IMR-90 (cell line): ENCODE measurements around the gene BMP2K. TPM values are rescaled to one million over a fixed set of nuclear protein-coding genes. Genes with fewer than 3 reads are reported as not detected.

ENCODE experiments used
- ATAC-seq: fragments of 200-7000 bp; cut with Tn5 transposase; 2 replicates; pipeline ENCODE4 v1.9.1; 2020; ENCODE audit warnings: low read depth, mild to moderate bottlenecking, moderate library complexity
- BruUV-seq: library from RNA; stranded (reverse); fragments of 400-500 nt; replicated peaks from 2 replicates; lab custom pipeline; 2021; lab: Mats Ljungman, UMichigan
- CTCF ChIA-PET: fragments of 300-600 bp; formaldehyde crosslinking; extraction: SDS; loops from one replicate; lab custom pipeline; 2021; ENCODE audit warnings: antibody characterized with exemption; lab: Yijun Ruan, JAX
- POLR2A ChIA-PET: fragments of 300-600 bp; sonication (Branson Sonifier 250); formaldehyde crosslinking; loops from one replicate; lab custom pipeline; 2022; ENCODE audit warnings: antibody characterized with exemption; ENCODE audit not compliant: unreplicated experiment; lab: Charles Lee
- DNase-seq: peaks from one replicate; pipeline ENCODE4 v3.0.0; 2013
- H2AFZ ChIP-seq: replicated peaks from 2 replicates; pipeline ENCODE3; 2013; ENCODE audit warnings: low read length, mild to moderate bottlenecking; ENCODE audit not compliant: poor library complexity
- H2AK5ac ChIP-seq: 2 replicates; pipeline ENCODE4 v1.6.1; 2013; ENCODE audit warnings: low read depth, low read length, inconsistent platforms
- H2AK9ac ChIP-seq: replicated peaks from 2 replicates; pipeline ENCODE3; 2013; ENCODE audit warnings: mild to moderate bottlenecking, low read depth, low read length, moderate library complexity; ENCODE audit not compliant: poor library complexity
- H2BK120ac ChIP-seq: 2 replicates; pipeline ENCODE4 v1.6.1; 2013; ENCODE audit warnings: low read depth, low read length, inconsistent platforms
- H2BK15ac ChIP-seq: 3 replicates; pipeline ENCODE4 v1.6.1; 2013; ENCODE audit warnings: low read depth, low read length, inconsistent platforms
- H2BK20ac ChIP-seq: 2 replicates; pipeline ENCODE4 v1.6.1; 2013; ENCODE audit warnings: low read depth, mild to moderate bottlenecking, inconsistent platforms, low read length, moderate library complexity
- H2BK5ac ChIP-seq: 2 replicates; pipeline ENCODE4 v1.6.1; 2013; ENCODE audit warnings: mild to moderate bottlenecking, low read depth, low read length, inconsistent platforms; ENCODE audit not compliant: poor library complexity, severe bottlenecking
- H3K14ac ChIP-seq: replicated peaks from 2 replicates; pipeline ENCODE4 v1.6.1; 2013; ENCODE audit warnings: low read depth, low read length, inconsistent platforms
- H3K18ac ChIP-seq: 2 replicates; pipeline ENCODE4 v1.6.1; 2013; ENCODE audit warnings: low read depth, low read length, control low read depth
- H3K23ac ChIP-seq: 2 replicates; pipeline ENCODE4 v1.6.1; 2013; ENCODE audit warnings: low read depth, low read length, inconsistent platforms
- H3K27ac ChIP-seq: 2 replicates; pipeline ENCODE4 v1.5.1; 2013; ENCODE audit warnings: mild to moderate bottlenecking, control low read depth, low read length; ENCODE audit not compliant: insufficient read depth
- H3K27me3 ChIP-seq: 2 replicates; pipeline ENCODE4 v1.6.1; 2013; ENCODE audit warnings: low read length; ENCODE audit not compliant: control insufficient read depth, insufficient read depth
- H3K36me3 ChIP-seq: 2 replicates; pipeline ENCODE4 v1.6.1; 2013; ENCODE audit warnings: low read length, mixed read lengths; ENCODE audit not compliant: control insufficient read depth, insufficient read depth
- H3K4ac ChIP-seq: 2 replicates; pipeline ENCODE4 v1.6.1; 2013; ENCODE audit warnings: low read depth, low read length, inconsistent platforms
- H3K4me1 ChIP-seq: 2 replicates; pipeline ENCODE4 v1.6.1; 2013; ENCODE audit warnings: low read length, mixed read lengths; ENCODE audit not compliant: control insufficient read depth, insufficient read depth
- H3K4me2 ChIP-seq: 2 replicates; pipeline ENCODE4 v1.6.1; 2013; ENCODE audit warnings: low read depth, mild to moderate bottlenecking, control low read depth, low read length, moderate library complexity
- H3K4me3 ChIP-seq: 2 replicates; pipeline ENCODE4 v1.5.1; 2013; ENCODE audit warnings: low read depth, mild to moderate bottlenecking, control low read depth, low read length, moderate library complexity; ENCODE audit not compliant: insufficient read depth
- H3K56ac ChIP-seq: 2 replicates; pipeline ENCODE4 v1.6.1; 2013; ENCODE audit warnings: low read length, inconsistent platforms; ENCODE audit not compliant: insufficient read depth; ENCODE audit errors: extremely low read depth
- H3K79me1 ChIP-seq, 2 experiments: 2 replicates each; pipeline ENCODE4 v1.6.1; 2013; ENCODE audit warnings: low read length in 2 of 2, inconsistent platforms in 1 of 2, low read depth in 1 of 2
- H3K9ac ChIP-seq: 2 replicates; pipeline ENCODE4 v1.6.1; 2013; ENCODE audit warnings: low read depth, low read length, control low read depth
- H3K9me1 ChIP-seq: 2 replicates; pipeline ENCODE4 v1.6.1; 2013; ENCODE audit warnings: low read length, inconsistent platforms; ENCODE audit not compliant: insufficient read depth
- H3K9me3 ChIP-seq: 2 replicates; pipeline ENCODE4 v1.6.1; 2013; ENCODE audit warnings: low read length; ENCODE audit not compliant: control insufficient read depth, insufficient read depth
- H4K20me1 ChIP-seq: 2 replicates; pipeline ENCODE4 v1.6.1; 2013; ENCODE audit warnings: low read length, inconsistent platforms; ENCODE audit not compliant: insufficient read depth
- H4K5ac ChIP-seq: 2 replicates; pipeline ENCODE4 v1.6.1; 2013; ENCODE audit warnings: mild to moderate bottlenecking, low read depth, low read length, control low read depth
- H4K8ac ChIP-seq, 2 experiments: 2 replicates each; pipeline ENCODE4 v1.6.1; 2013; ENCODE audit warnings: low read depth in 2 of 2, low read length in 2 of 2, control low read depth in 1 of 2, inconsistent platforms in 1 of 2
- H4K91ac ChIP-seq: 2 replicates; pipeline ENCODE4 v1.6.1; 2013; ENCODE audit warnings: low read depth, low read length, inconsistent platforms; ENCODE audit not compliant: insufficient read depth
- BHLHE40 ChIP-seq: fragments of 150-350 bp; IDR thresholded peaks from 2 replicates; pipeline ENCODE4 v1.6.1; 2016; ENCODE audit warnings: mild to moderate bottlenecking, low read depth, low read length
- CEBPB ChIP-seq: IDR thresholded peaks from 2 replicates; pipeline ENCODE4 v1.6.1; 2012; ENCODE audit warnings: low read depth, low read length, improper control_type of control experiment
- CHD1 ChIP-seq: IDR thresholded peaks from 2 replicates; pipeline ENCODE4 v1.6.1; 2012; ENCODE audit warnings: low read depth, low read length, improper control_type of control experiment
- ELK1 ChIP-seq: fragments of 150-350 bp; IDR thresholded peaks from 2 replicates; pipeline ENCODE4 v1.6.1; 2016; ENCODE audit warnings: low read depth, mild to moderate bottlenecking, low read length, moderate library complexity, borderline replicate concordance
- FOS ChIP-seq: fragments of 150-350 bp; IDR thresholded peaks from 2 replicates; pipeline ENCODE4 v1.6.1; 2016; ENCODE audit warnings: low read depth, low read length
- MAFK ChIP-seq: IDR thresholded peaks from 2 replicates; pipeline ENCODE4 v1.6.1; 2012; ENCODE audit warnings: low read depth, low read length, improper control_type of control experiment
- MAZ ChIP-seq: IDR thresholded peaks from 2 replicates; pipeline ENCODE4 v1.6.1; 2012; ENCODE audit warnings: low read depth, mild to moderate bottlenecking, low read length, improper control_type of control experiment, moderate library complexity, borderline replicate concordance
- MXI1 ChIP-seq: IDR thresholded peaks from 2 replicates; pipeline ENCODE4 v1.6.1; 2012; ENCODE audit warnings: low read depth, mild to moderate bottlenecking, low read length, moderate library complexity, borderline replicate concordance
- NFE2L2 ChIP-seq: fragments of 150-350 bp; IDR thresholded peaks from 2 replicates; pipeline ENCODE4 v1.6.1; 2016; ENCODE audit warnings: low read depth, mild to moderate bottlenecking, low read length
- POLR2A ChIP-seq: IDR thresholded peaks from 2 replicates; pipeline ENCODE4 v1.6.1; 2012; ENCODE audit warnings: mild to moderate bottlenecking, low read depth, low read length
- RAD21 ChIP-seq: IDR thresholded peaks from 2 replicates; pipeline ENCODE4 v1.6.1; 2012; ENCODE audit warnings: low read length, improper control_type of control experiment
- RCOR1 ChIP-seq: IDR thresholded peaks from 2 replicates; pipeline ENCODE4 v1.6.1; 2012; ENCODE audit warnings: mild to moderate bottlenecking, low read length, improper control_type of control experiment; ENCODE audit not compliant: insufficient replicate concordance
- RFX5 ChIP-seq: IDR thresholded peaks from 2 replicates; pipeline ENCODE4 v1.8.0; 2012; ENCODE audit warnings: low read depth, mild to moderate bottlenecking, low read length, moderate library complexity
- SMC3 ChIP-seq: fragments of 150-350 bp; IDR thresholded peaks from 2 replicates; pipeline ENCODE4 v1.6.1; 2016; ENCODE audit warnings: low read depth, mild to moderate bottlenecking, antibody characterized with exemption, low read length, moderate library complexity
- dilution Hi-C: fragments of 300-500 bp; cut with HindIII; formaldehyde crosslinking; loops from one replicate; pipeline ENCODE4 v1.14.3; 2018; ENCODE audit warnings: low sequenced_read_pairs; ENCODE audit not compliant: unreplicated experiment
- in situ Hi-C: fragments of 300-500 bp; cut with MboI; formaldehyde crosslinking; loops from 3 replicates; pipeline ENCODE4 v1.14.3; 2019; ENCODE audit warnings: low sequenced_read_pairs, inconsistent platforms, mixed read lengths
- intact Hi-C: fragments of 100-400 bp; cut with micrococcal nuclease; formaldehyde crosslinking; loops from 2 replicates; pipeline ENCODE4 v1.10.0; 2022
- polyA plus RNA-seq, 3 experiments: library from polyadenylated mRNA; depleted of rRNA; stranded (reverse); fragments of >200 nt; gene quantifications; 2 replicates each; pipeline ENCODE4 v1.2.3, GENCODE V29; 2012; ENCODE audit warnings: low replicate concordance in 1 of 3
- total RNA-seq: library from RNA; depleted of rRNA; stranded (reverse); fragments of >200 nt; gene quantifications from 2 replicates; pipeline ENCODE4 v1.2.3, GENCODE V29; 2012
- TF ChIP-seq, protein P1 (sequence below): conservative IDR thresholded peaks from 2 replicates; pipeline ENCODE4 v1.5.1; 2012; ENCODE audit warnings: mild to moderate bottlenecking, low read depth, low read length, improper control_type of control experiment
- TF ChIP-seq, protein P2 (sequence below): fragments of 150-350 bp; IDR thresholded peaks from 2 replicates; pipeline ENCODE4 v1.6.1; 2017; ENCODE audit warnings: mild to moderate bottlenecking, antibody characterized with exemption, low read length, low read depth

The BMP2K gene
- total and polyA plus RNA-seq, 2 of the 4 experiments (the other 2 are of a cell fraction), result 15.8 to 46.1 TPM

DNA sequence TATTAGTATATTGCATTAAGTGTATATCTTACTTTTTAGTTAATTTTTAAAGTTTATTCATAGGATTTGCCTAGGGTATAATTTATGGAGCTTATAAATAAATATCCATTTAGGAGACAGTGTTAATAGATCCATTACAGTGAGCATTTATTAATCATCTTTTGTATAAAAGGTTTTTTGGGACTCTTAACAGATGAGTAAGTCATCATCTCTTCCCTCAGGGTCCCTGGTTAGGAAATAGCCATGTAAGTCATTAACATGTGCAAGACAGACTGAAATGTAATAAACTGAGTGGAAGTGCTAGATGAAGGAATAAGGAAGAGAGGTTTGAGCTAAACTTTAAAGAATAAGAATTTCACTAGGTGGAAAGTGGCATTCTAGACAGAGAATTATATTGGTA is 93.9 kb downstream of the BMP2K start:
- in situ Hi-C loops, result loop anchor here (25.0 kb wide), 1 partner anchor 908 kb away; no protein-coding TSS in a partner anchor
- peaks cover 3 to 9% of the 10 kb centered on the region in 2 experiments; a peak in 2 of 4 replicates for H3K79me1 ChIP-seq
- ATAC-seq (no peak), DNase-seq (no peak)
- H3K27me3 ChIP-seq, result no peaks in the 10 kb centered on the region
- ChIA-PET CTCF (interaction anchor here (1.1 kb wide), 1 partner anchor 224 kb away, joined by 4 read pairs; no protein-coding TSS in a partner anchor), POLR2A (no interaction called here)
- no peak overlapping the region for H2AFZ ChIP-seq
- no peaks in the 10 kb centered on the region for H4K20me1 ChIP-seq
- H3K4ac ChIP-seq, result no peak overlapping the region
- no peak overlapping the region for H3K56ac ChIP-seq
- no peak overlapping the region for H3K4me3 ChIP-seq
- TF ChIP-seq, protein P1, sequence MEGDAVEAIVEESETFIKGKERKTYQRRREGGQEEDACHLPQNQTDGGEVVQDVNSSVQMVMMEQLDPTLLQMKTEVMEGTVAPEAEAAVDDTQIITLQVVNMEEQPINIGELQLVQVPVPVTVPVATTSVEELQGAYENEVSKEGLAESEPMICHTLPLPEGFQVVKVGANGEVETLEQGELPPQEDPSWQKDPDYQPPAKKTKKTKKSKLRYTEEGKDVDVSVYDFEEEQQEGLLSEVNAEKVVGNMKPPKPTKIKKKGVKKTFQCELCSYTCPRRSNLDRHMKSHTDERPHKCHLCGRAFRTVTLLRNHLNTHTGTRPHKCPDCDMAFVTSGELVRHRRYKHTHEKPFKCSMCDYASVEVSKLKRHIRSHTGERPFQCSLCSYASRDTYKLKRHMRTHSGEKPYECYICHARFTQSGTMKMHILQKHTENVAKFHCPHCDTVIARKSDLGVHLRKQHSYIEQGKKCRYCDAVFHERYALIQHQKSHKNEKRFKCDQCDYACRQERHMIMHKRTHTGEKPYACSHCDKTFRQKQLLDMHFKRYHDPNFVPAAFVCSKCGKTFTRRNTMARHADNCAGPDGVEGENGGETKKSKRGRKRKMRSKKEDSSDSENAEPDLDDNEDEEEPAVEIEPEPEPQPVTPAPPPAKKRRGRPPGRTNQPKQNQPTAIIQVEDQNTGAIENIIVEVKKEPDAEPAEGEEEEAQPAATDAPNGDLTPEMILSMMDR, result no peak
- TF ChIP-seq MAZ (no peak), NFE2L2 (no peak), RFX5 (no peak), BHLHE40 (no peak), CEBPB (no peak), MAFK (no peak), FOS (no peak), RAD21 (no peak), POLR2A (no peak), SMC3 (no peak), MXI1 (no peak), RCOR1 (no peak), CHD1 (no peak), ELK1 (no peak)
- TF ChIP-seq, protein P2, sequence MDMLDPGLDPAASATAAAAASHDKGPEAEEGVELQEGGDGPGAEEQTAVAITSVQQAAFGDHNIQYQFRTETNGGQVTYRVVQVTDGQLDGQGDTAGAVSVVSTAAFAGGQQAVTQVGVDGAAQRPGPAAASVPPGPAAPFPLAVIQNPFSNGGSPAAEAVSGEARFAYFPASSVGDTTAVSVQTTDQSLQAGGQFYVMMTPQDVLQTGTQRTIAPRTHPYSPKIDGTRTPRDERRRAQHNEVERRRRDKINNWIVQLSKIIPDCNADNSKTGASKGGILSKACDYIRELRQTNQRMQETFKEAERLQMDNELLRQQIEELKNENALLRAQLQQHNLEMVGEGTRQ, result no peak
- no TSS peak for BruUV-seq
- peaks cover 17% of the 10 kb centered on the region for H3K36me3 ChIP-seq
- intact Hi-C loops, result no loop called here
- no peaks in the 10 kb centered on the region for H3K9me3 ChIP-seq
- no peak overlapping the region for H2BK20ac ChIP-seq
- H4K91ac ChIP-seq, result no peak overlapping the region
- no peak overlapping the region for H3K9ac ChIP-seq
- dilution Hi-C loops, result loop anchor here (25.0 kb wide), 1 partner anchor 258 kb away; no protein-coding TSS in a partner anchor
- H2AK9ac ChIP-seq, result no peak overlapping the region
- H3K14ac ChIP-seq, result no peak overlapping the region
- no peak overlapping the region for H2BK5ac ChIP-seq
- no peak overlapping the region for H3K27ac ChIP-seq
- no peak overlapping the region for H3K4me2 ChIP-seq
- H2BK15ac ChIP-seq, result no peak overlapping the region
- H3K4me1 ChIP-seq, result no peaks in the 10 kb centered on the region
- H3K9me1 ChIP-seq, result no peaks in the 10 kb centered on the region; the same call in 1 of the 2 replicates
- no peak overlapping the region for H4K5ac ChIP-seq
- H3K18ac ChIP-seq, result no peak overlapping the region
- no peak overlapping the region for H4K8ac ChIP-seq
- no peak overlapping the region for H2BK120ac ChIP-seq
- H3K23ac ChIP-seq, result no peak overlapping the region
- H2AK5ac ChIP-seq, result no peak overlapping the region
